ENCODE measurements around the gene ARMC5.

DNA sequence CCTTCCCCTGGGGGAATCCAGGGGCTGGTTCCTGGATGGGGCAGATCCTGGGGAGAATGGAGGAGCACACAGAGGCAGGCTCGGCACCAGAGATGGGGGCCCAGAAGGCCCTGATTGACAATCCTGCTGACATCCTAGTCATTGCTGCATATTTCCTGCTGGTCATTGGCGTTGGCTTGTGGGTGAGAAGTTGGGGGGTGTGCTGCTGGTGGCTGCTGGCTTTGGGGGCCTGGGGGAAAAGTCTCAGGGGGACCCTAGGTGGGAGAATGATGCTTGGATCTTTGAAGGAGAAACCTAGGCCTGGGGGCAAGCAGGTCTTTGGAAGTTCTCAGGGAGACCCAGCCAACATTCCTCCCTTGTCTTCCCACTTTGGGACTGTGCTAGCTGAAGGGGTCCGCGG, 23.8 kb downstream of the ARMC5 start, which contains the start of gene SLC5A2:
- TF ChIP-seq POLR2A (IDR thresholded peaks at IDR 0.05): no peak
- no peak for TF ChIP-seq EP300 (IDR thresholded peaks at IDR 0.05)
